Stimulated activated CD8-positive, alpha-beta memory T cell treated with anti-CD3 and anti-CD28 coated beads, Interleukin-4, amount 100 ng/mL, for 24 hours (primary cell): ENCODE results near the gene SPDYC.

Source experiments
- DNase-seq: peaks from one replicate; pipeline ENCODE4 v3.0.0-alpha.2; 2020; ENCODE audit warnings: low read depth

Gene SPDYC

GRCh38 chr11:65206901-65207300, 36.9 kb downstream of the SPDYC start:
- DNase-seq, result no peak

DNA sequence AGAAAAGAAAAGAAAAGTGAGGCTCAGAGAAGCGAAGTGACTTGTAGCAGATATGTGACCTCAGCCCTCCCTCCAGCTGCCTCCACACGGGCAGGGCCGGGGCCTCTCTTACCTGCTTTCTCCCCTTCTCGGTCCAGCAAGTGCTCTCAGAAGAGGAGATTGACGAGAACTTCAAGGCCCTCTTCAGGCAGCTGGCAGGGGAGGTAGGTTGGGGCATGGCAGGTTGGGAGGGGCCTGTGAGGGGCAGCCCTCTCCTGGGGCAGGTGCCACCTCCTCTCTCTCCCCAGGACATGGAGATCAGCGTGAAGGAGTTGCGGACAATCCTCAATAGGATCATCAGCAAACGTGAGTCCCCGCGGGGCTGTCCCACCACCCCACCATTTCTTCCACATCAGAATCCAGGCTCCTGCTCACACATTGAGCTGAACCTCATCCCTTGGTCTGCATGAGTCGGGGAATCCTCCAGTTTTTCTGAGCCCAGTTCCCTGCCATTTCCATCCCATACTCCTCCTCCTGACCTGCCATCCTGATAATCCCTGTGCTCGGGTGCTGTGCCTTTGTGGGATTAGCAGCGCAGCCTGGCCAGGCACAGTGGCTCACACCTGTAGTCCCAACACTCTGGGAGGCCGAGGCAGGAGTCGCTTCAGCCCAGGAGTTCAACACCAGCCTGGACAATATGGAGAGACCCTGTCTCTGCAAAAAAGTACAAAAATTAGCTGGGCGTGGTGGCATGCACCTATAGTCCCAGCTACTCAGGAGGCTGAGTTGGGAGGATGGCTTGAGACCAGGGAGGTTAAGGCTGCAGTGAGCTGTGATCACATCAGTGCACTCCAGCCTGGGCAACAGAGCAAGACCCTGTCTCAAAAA, 38.1 kb downstream of the SPDYC start:
- DNase-seq, result no peak

- no peak for DNase-seq
Measured at GRCh38 chr11:65208785-65209710, 39.0 kb downstream of the SPDYC start.

DNA sequence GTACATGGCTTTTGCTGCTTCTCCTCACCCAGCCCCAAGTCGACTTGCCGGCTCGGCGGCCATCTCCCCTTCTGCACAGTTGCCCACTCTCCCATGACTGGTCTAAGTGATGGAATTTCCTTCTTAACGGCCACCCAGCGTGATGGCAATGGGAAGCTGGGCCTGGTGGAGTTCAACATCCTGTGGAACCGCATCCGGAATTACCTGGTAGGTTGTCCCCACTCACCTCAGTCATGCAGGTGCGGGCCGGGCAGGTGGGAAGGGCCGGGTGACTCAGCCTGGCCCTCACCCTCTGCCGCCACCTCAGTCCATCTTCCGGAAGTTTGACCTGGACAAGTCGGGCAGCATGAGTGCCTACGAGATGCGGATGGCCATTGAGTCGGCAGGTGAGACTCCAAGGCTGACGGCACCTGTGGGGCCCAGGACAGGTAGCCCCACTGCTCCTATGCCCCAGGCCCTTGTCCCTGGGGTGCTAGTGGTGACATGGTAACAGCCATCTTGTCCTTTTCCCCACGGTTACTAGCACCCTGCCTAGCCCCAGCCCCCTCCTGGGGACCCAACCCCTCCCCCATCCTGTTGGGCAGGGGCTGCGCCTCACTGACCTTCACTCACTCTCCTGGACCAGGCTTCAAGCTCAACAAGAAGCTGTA, 39.8 kb downstream of the SPDYC start:
- no peak for DNase-seq

- no peak for DNase-seq
Measured at GRCh38 chr11:65210361-65210731, 40.3 kb downstream of the SPDYC start.

GRCh38 chr11:65210748-65211147, 40.7 kb downstream of the SPDYC start:
- no peak for DNase-seq

GRCh38 chr11:65211293-65212105, 41.5 kb downstream of the SPDYC start:
- DNase-seq, result no peak

GRCh38 chr11:65212226-65212801, 42.3 kb downstream of the SPDYC start:
- DNase-seq, result no peak

- no peak for DNase-seq
Measured at GRCh38 chr11:65213322-65214211, 43.5 kb downstream of the SPDYC start.

DNA sequence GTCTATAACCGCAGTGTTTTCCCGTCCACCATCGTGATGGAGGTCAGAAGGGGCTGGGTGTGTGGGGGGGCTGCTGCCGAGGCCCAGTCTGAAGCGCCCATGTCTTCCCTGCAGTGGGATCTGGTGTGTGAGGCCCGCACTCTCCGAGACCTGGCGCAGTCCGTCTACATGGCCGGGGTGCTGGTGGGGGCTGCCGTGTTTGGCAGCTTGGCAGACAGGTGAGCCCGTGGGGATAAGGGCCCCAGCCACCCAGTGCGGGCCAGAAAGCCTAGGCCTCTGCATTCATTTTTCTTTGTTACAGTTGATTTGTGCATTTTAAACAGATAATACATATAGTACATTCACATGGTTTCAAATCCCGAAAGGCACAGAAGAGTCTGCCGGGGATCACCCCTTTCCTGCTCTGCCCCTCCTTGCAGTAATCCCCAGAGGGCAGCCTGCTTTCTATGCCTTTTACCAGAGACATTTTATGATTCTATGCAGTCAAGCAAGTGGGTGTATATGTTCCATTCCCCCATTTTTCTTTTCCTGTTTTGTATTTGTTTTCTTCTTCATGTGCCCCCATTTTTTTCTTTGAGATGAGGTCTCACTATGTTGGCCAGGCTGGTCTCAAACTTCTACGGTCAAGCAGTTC, 44.3 kb downstream of the SPDYC start:
- no peak for DNase-seq

DNA sequence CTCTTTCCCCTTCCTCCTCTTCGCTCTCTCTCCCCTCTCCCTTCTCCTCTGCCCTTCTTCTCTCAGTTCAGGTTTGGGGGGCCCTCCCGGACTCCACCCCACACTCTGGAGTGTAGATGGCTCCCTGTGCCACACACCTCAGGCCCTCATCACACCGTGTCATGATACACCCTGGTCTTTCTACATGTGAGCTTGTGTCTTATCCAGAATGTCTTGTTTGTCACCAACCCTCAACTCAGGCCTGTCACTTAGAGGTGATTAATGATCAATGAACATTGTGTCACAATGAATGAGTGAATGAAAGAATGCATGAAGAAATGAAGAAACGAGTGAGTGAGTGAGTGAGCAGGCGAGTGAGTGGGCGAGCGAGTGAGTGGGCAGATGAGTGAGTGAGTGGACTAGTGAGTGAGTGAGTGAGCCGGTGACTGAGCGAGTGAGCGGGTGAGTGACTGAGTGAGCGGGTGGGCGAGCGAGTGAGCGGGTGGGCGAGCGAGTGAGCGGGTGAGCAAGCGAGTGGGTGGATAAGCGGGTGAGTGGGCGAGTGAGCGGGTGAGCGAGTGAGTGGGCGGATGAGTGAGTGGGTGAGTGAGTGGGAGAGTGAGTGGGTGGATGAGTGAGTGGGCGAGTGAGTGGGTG, 45.5 kb downstream of the SPDYC start:
- no peak for DNase-seq

GRCh38 chr11:65216830-65217229, 46.8 kb downstream of the SPDYC start:
- no peak for DNase-seq

DNA sequence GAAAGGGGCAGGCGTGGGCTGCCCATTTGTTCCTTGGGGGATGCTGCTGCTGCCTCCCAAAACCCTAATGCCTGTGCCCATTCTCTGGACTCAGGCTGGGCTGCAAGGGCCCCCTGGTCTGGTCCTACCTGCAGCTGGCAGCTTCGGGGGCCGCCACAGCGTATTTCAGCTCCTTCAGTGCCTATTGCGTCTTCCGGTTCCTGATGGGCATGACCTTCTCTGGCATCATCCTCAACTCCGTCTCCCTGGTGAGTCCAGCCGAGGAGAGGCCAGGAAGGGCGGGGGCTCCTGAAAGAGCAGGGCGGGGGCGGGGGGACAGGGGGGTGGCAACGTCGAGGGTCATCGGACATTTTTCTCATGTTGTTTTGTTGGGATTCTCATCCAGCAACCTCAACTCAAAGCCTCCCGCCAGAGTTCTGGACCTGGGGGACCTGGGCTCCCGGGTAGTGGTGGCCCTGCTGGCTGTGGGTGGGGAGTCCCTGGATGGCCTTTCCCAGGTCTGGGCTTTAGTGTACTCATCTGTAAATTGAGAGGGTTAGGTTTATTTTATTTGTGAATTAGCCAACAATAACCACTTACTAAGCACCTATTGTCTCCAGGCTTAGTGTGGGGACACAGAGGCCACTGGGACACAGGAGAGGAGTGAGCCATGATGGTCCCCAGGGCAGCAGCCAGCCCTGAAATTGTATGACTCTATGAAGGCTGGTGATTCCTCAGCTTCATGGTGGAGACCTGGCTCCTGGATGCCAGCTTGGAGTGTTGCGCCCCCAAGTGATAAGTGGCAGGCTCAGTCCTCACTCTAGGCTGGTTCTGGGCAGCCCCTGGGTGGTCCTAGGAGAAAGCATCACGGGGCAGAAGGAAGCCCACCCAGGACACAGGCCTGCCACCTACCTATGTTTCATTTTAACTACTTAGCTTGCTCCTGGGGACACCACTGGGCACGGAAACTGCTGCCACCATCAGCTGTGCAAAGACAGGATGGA, 47.7 kb downstream of the SPDYC start:
- no peak for DNase-seq

DNA sequence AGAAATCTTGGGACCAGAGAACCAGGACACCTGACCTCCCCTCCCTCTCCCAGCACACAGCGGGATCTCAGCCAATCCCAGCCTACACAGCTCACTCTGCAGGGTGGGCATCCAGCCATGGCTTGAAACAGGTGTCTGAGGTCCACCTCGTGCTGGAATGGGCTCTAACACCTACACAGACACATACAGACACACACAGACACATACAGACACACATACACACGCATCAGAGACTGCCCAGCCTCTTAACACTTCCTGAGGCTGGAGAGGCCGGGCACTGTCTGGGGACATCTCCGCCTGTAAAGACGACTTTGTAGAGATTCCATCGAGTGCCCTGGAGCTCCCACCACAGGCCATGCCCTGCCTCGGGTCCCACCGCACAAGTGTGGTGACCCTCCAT, 48.4 kb downstream of the SPDYC start:
- no peak for DNase-seq

DNA sequence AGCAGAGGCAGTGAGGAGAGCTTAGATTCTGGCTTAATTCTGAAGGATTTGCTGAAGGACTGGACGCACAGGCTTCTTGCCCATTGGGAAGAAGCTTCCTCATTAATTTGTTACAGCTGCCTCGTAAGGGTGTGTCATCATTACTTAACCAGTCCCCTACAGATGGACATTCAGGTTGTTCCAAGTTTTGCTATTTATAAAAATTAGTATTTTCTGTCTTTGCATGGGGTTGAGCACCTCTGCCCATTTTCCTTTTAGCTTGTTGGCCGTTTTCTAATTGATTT, 49.8 kb downstream of the SPDYC start:
- no peak for DNase-seq

DNA sequence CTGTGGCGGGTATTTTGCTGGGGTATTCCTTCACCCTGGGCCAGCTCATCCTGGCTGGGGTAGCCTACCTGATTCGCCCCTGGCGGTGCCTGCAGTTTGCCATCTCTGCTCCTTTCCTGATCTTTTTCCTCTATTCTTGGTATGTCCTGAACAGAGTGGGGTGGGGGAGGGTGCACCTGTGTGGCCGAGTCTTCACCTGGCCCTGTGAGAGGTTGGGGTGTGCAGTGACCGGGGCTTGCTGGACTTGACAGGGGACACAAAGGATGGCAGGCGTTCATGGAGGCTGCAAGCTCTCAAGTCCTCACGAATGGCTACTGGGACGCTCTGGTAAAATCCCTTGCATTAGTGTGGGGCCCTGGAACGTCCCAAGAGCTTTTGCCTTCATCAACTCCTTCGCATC, 51.0 kb downstream of the SPDYC start:
- no peak for DNase-seq
